Ureter (tissue), 1 donor: ENCODE measurements around the gene IL20RB. TPM values are rescaled to one million over a fixed set of nuclear protein-coding genes. Genes with fewer than 3 reads are reported as not detected.

Experiments
- DNase-seq: peaks from one replicate; pipeline ENCODE4 v3.0.0-alpha.2; 2020; ENCODE audit warnings: low spot score
- total RNA-seq: library from RNA; stranded (reverse); gene quantifications from one replicate; pipeline ENCODE4 v1.2.4, GENCODE V29; 2023
- donor health status: DM: yes; HTN: yes; CAD: no.

Gene IL20RB
- total RNA-seq, 1 donor from 2014 or later: 4.3 TPM

DNA sequence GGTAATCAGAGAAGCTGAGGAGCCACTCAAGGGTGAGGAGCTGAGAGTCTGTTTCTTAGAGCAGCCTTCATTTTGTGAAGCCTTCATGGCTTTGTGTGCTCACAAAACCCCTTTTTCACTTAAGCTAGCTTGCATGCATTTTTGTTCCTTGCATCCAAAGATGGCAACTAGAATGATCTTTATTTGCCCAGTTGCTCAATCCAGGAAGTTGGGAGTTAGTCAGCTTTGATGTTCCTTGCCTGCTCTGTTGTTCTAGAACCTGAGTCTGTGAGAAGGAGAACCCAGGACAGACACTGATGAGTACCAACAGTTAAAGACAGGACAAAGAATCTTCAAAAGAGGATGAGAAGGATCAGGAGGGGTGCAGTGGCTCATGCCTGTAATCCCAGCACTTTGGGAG is 81.8 kb downstream of the IL20RB start:
- DNase-seq: no peak

DNA sequence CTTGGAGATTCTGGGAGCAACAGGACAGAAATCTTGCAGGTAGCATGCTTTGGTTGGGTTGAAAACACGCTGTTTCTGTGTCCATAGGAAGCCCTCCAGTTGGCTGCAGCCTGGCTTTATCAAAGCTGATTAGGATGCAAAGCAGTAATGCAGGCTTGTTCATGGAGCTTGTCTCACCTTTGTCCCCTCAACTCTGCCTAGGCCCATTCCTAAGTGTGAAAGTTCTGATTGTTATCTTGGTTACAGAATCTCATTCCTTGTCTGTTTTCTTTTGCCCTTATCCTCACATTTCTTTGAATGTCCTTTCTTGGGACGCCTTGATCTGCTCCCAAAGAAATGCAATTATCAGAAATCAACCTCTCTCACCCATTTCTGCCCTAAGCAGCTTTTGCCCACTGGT is 83.5 kb downstream of the IL20RB start:
- no peak for DNase-seq

DNA sequence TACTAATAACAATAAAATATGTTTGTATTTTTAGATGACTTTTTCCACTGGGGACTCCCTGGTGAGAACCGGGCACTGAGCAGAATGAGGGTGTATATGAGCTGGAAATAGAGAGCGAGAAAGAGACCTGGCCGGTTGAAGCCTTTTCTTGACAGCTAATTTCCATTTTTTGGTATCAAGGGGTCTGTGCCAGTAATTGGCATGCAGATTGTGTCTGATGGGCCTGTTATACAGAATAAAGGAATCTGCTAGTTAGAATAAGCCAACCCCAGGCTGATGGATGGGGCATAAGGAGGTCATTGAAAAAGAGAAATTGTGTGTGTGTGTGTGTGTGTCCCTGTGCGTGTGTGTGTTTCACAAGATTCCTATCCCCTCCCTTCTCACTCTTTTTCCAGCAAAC is 83.9 kb downstream of the IL20RB start:
- DNase-seq: no peak

DNA sequence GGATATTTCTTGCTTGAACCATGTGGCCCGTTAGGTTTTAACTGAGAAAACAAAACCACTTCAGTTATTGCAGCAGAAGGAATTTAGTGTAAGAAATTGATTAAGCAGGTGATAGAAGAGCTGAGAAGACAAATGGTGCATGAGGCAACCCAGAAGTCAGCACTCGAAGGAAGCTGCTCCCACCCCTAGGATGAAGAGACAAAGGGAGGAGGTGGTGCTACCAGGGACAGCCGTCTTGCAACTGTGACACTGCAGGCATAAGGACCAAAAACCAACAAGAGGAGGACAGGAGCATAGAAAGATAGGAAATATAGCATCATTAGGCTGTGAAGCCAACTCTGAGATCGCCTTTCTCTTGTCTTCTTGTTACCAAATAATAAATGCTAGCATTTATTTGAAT is 89.0 kb downstream of the IL20RB start:
- no peak for DNase-seq

- no peak for DNase-seq
These were observed 89.5 kb downstream of the IL20RB start for GRCh38 chr3:137047240-137047639.

DNA sequence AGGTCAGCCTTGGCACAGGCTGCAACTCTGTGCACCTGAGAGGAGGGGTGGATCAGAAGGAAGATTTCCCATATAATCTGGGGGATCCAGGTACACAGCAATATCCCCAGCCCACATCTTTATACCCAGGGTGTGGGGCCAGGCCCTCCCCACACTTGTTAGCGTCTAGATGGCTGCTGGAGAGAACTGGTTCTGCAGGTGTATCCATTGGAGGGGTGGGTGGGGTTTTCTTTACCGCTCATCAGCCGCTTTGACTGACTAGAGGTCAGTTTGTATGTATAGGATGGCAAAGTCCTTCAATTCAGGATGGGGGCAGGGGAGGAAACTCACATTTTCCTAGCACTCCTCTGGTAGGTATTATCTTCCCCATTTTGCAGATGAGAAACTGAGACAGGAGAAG is 92.5 kb downstream of the IL20RB start:
- DNase-seq: no peak

DNA sequence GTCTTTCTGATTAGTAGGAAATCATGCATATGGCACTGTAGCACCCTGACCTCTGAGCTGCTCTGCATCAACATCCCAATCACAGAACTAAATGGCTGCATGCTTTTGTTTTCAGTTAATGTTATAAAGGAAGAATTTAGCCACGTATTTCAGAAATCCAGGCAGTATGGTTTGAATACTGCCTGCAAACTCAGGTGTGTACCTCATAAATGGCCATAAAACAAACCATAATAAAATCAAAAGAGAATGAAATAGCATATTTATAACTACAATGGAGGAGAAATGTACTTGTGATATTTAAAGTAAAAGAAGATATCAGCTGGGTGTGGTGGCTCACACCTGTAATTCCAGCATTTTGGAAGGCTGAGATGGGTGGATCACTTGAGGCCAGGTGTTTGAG is 94.5 kb downstream of the IL20RB start:
- no peak for DNase-seq

Other genes starting within 250 kb of the IL20RB start
- 49.7 TPM for gene STAG1, start 205.6 kb upstream of the IL20RB start, total RNA-seq
- gene SLC35G2, start 138.9 kb upstream of the IL20RB start, total RNA-seq: 4.0 TPM
- gene NCK1, start 95.8 kb upstream of the IL20RB start, total RNA-seq: 42.0 TPM